Body of pancreas (tissue), 4 donors: Measurements from ENCODE around the gene CCDC73. TPM values are rescaled to one million over a fixed set of nuclear protein-coding genes. Genes with fewer than 3 reads are reported as not detected.
"Not testable (repeated sequence)": the region's sequence is repeated elsewhere in the genome, so short reads cannot be mapped to it uniquely, and the experiment has no call there.

Experiments
- ATAC-seq: fragments of 150-250 bp; one replicate; pipeline ENCODE4 v1.9.1; 2016
- DNase-seq, 4 donors: peaks; one replicate each; pipeline ENCODE4 v3.0.0-alpha.2; 2019
- H3K27ac ChIP-seq, 4 donors: fragments of 200-600 bp; sonication (generic); 1 replicate in 3 of 4; 2 replicates in 1 of 4; pipeline versions ENCODE4 v1.5.1 to v1.6.1; 2016 to 2019; ENCODE audit warnings: mild to moderate bottlenecking in 1 of 4, mixed read lengths in 1 of 4, moderate library complexity in 1 of 4
- H3K27me3 ChIP-seq, 2 donors: fragments of 200-600 bp; sonication (generic); one replicate each; pipeline ENCODE4 v1.6.0; 2016; ENCODE audit warnings: mild to moderate bottlenecking in 1 of 2
- H3K36me3 ChIP-seq, 2 donors: fragments of 200-600 bp; sonication (generic); replicated peaks in 1 of 2; 2 replicates each; pipeline ENCODE4 v1.5.1; 2016; ENCODE audit warnings: low read depth in 2 of 2; ENCODE audit not compliant: insufficient read depth in 1 of 2
- H3K4me1 ChIP-seq: fragments of 200-600 bp; sonication (generic); one replicate; pipeline ENCODE4 v1.6.0; 2016
- H3K4me3 ChIP-seq, 2 donors: fragments of 200-600 bp; sonication (generic); 1 replicate in 1 of 2; 2 replicates in 1 of 2; pipeline ENCODE4 v1.5.1; 2016 to 2019
- H3K9me3 ChIP-seq, 3 donors: fragments of 200-600 bp; sonication (generic); 1 replicate in 2 of 3; 2 replicates in 1 of 3; pipeline ENCODE4 v1.5.1; 2016
- CTCF ChIP-seq, 7 experiments: fragments of 450-650 bp in 4 of 7; fragments of 200-600 bp in 3 of 7; sonication (generic) in 3 of 7; IDR thresholded peaks; one replicate each; pipeline ENCODE4 v1.5.1; 2016 to 2019; ENCODE audit warnings: antibody characterized with exemption in 7 of 7
- POLR2A ChIP-seq, 3 donors: fragments of 450-650 bp; IDR thresholded peaks; one replicate each; pipeline ENCODE4 v1.6.1; 2016; ENCODE audit warnings: antibody characterized with exemption in 3 of 3, mild to moderate bottlenecking in 2 of 3
- WGBS, 2 donors: methylation state at CpG; one replicate each; pipeline ENCODE4 v1.1.5; 2017; 5-methylcytosine and 5-hydroxymethylcytosine counted together
- intact Hi-C: fragments of 100-400 bp; cut with DNase I; formaldehyde crosslinking; loops from one replicate; pipeline ENCODE4 v1.15.1; 2023
- total RNA-seq, 2 donors: library from RNA; depleted of rRNA; stranded (reverse); fragments of >200 nt; gene quantifications; one replicate each; pipeline ENCODE4 v1.1.0, GENCODE V29; 2016

CCDC73 gene
- total RNA-seq, 2 donors from 2014 or later: 0.26 TPM; not detected in 1

- Histone ChIP-seq H3K27me3 (no peaks in the 10 kb centered on the region), H3K9me3 (no peaks in the 10 kb centered on the region), H3K36me3 (no peaks in the 10 kb centered on the region), H3K27ac (no peak overlapping the region), H3K4me1 (no peaks in the 10 kb centered on the region), H3K4me3 (no peak overlapping the region)
- TF ChIP-seq CTCF (IDR thresholded peaks at IDR 0.05): no peak
- no peak for TF ChIP-seq POLR2A (IDR thresholded peaks at IDR 0.05)
- DNase-seq (no peak), ATAC-seq (no peak)
- intact Hi-C loops: no loop called here
These were observed 72.2 kb downstream of the CCDC73 start for GRCh38 chr11:32722255-32722654.

GRCh38 chr11:32713496-32713895, 81.0 kb downstream of the CCDC73 start:
- no peak overlapping the region for H3K4me3 ChIP-seq
- H3K4me1 ChIP-seq: no peaks in the 10 kb centered on the region
- intact Hi-C loops: no loop called here
- no peak for ATAC-seq
- no peaks in the 10 kb centered on the region for H3K27me3 ChIP-seq
- no peaks in the 10 kb centered on the region for H3K36me3 ChIP-seq
- no peak for DNase-seq
- TF ChIP-seq POLR2A (IDR thresholded peaks at IDR 0.05) (no peak), CTCF (IDR thresholded peaks at IDR 0.05) (no peak)
- no peak overlapping the region for H3K27ac ChIP-seq
- H3K9me3 ChIP-seq: no peaks in the 10 kb centered on the region
- 4 to 12% methylated on average over 1 of the region's 1 CpG for WGBS, 2 donors

GRCh38 chr11:32708978-32709377, 85.5 kb downstream of the CCDC73 start:
- ATAC-seq, intact Hi-C loops: not testable (repeated sequence)
- WGBS, 2 donors: 57 to 71% methylated on average over 3 of the region's 3 CpGs

GRCh38 chr11:32706985-32707741, 87.3 kb downstream of the CCDC73 start:
- no peak for TF ChIP-seq CTCF (IDR thresholded peaks at IDR 0.05)
- no peak for TF ChIP-seq POLR2A (IDR thresholded peaks at IDR 0.05)
- no peaks in the 10 kb centered on the region for H3K36me3 ChIP-seq
- no peak for ATAC-seq
- no peak overlapping the region for H3K4me3 ChIP-seq
- H3K4me1 ChIP-seq: no peaks in the 10 kb centered on the region
- no peak overlapping the region for H3K27ac ChIP-seq
- DNase-seq: no peak
- 55 to 60% methylated on average over 7 of the region's 7 CpGs for WGBS, 2 donors
- peaks cover 0 to 11% (median 0%) of the 10 kb centered on the region in 3 donors for H3K9me3 ChIP-seq
- no peaks in the 10 kb centered on the region for H3K27me3 ChIP-seq
- intact Hi-C loops: no loop called here

More at GRCh38 chr11:32708978-32709377, 85.5 kb downstream of the CCDC73 start:
- H3K4me1 ChIP-seq, H3K36me3 ChIP-seq, H3K4me3 ChIP-seq, H3K27ac ChIP-seq, DNase-seq, H3K27me3 ChIP-seq: not testable (repeated sequence)
- peaks cover 0 to 10% (median 0%) of the 10 kb centered on the region in 3 donors for H3K9me3 ChIP-seq

- Histone ChIP-seq H3K4me3 (no peak overlapping the region), H3K9me3 (peaks cover 0 to 11% (median 0%) of the 10 kb centered on the region in 3 donors), H3K27ac (no peak overlapping the region), H3K36me3 (no peaks in the 10 kb centered on the region), H3K27me3 (no peaks in the 10 kb centered on the region), H3K4me1 (no peaks in the 10 kb centered on the region)
- intact Hi-C loops: no loop called here
- 78 to 85% methylated on average over 11 to 12 of the region's 12 CpGs for WGBS, 2 donors
- TF ChIP-seq POLR2A (IDR thresholded peaks at IDR 0.05): no peak
- no peak for TF ChIP-seq CTCF (IDR thresholded peaks at IDR 0.05)
- ATAC-seq: no peak
- no peak for DNase-seq
These were observed 89.0 kb downstream of the CCDC73 start for GRCh38 chr11:32705309-32706033.
